HepG2 (cell line): ENCODE results near the gene MADD. TPM values are rescaled to one million over a fixed set of nuclear protein-coding genes. Genes with fewer than 3 reads are reported as not detected.

ENCODE experiments used
- AHDC1 ChIP-seq: sonication (generic); formaldehyde crosslinking; IDR thresholded peaks from 2 replicates; pipeline ENCODE4 v1.5.1; 2020; ENCODE audit warnings: mild to moderate bottlenecking, missing genetic modification reagents, borderline replicate concordance
- GABPA ChIP-seq, 2 experiments: IDR thresholded peaks; 2 replicates each; pipeline ENCODE4 v1.6.1; 2011 to 2016; ENCODE audit warnings: low read depth in 2 of 2, low read length in 1 of 2, missing biosample characterization in 1 of 2, missing genetic modification characterization in 1 of 2
- JUN ChIP-seq: sonication (generic); formaldehyde crosslinking; IDR thresholded peaks from 2 replicates; pipeline ENCODE4 v1.4.0; 2020; ENCODE audit warnings: mild to moderate bottlenecking, missing genetic modification reagents
- PPARG ChIP-seq: conservative IDR thresholded peaks from 2 replicates; pipeline ENCODE4 v1.6.1; 2016; ENCODE audit warnings: missing biosample characterization, missing genetic modification reagents
- PRDM4 ChIP-seq: sonication (generic); formaldehyde crosslinking; IDR thresholded peaks from 2 replicates; pipeline ENCODE4 v1.9.0; 2021; ENCODE audit warnings: missing genetic modification reagents, borderline replicate concordance
- ZBTB38 ChIP-seq: sonication (generic); formaldehyde crosslinking; IDR thresholded peaks from 2 replicates; pipeline ENCODE4 v1.5.1; 2020; ENCODE audit warnings: mild to moderate bottlenecking, missing genetic modification reagents
- ZNF205 ChIP-seq: IDR thresholded peaks from 2 replicates; pipeline ENCODE4 v1.6.1; 2018; ENCODE audit warnings: missing biosample characterization, missing genetic modification reagents
- ZNF605 ChIP-seq: sonication (generic); formaldehyde crosslinking; IDR thresholded peaks from 2 replicates; pipeline ENCODE4 v1.8.0; 2022; ENCODE audit warnings: mild to moderate bottlenecking, missing genetic modification reagents
- ZNF703 ChIP-seq: sonication (generic); formaldehyde crosslinking; IDR thresholded peaks from 2 replicates; pipeline ENCODE4 v1.5.1; 2020; ENCODE audit warnings: missing genetic modification reagents, mild to moderate bottlenecking, moderate library complexity, borderline replicate concordance
- ZSCAN25 ChIP-seq: sonication (generic); formaldehyde crosslinking; IDR thresholded peaks from 2 replicates; pipeline ENCODE4 v1.8.0; 2022; ENCODE audit warnings: mild to moderate bottlenecking, missing genetic modification reagents
- polyA plus RNA-seq, 8 experiments: library from polyadenylated mRNA; depleted of rRNA in 3 of 8; stranded (reverse) in 7 of 8; unstranded in 1 of 8; fragments of >200 nt; fragmentation: Illumina TruSeq in 4 of 8; extraction: Trizol in 4 of 8; gene quantifications; 2 replicates each; pipeline versions ENCODE4 v1.2.1 to v1.2.3, GENCODE V29; 2011 to 2016; ENCODE audit warnings: low read depth in 4 of 8, missing spikeins in 1 of 8, mixed read lengths in 1 of 8; ENCODE audit not compliant: insufficient read depth in 1 of 8
- total RNA-seq, 5 experiments: library from RNA; depleted of rRNA; stranded (reverse); fragments of >200 nt; fragmentation: Illumina TruSeq; extraction: Trizol; gene quantifications; 2 replicates each; pipeline ENCODE4 v1.2.3, GENCODE V29; 2016; ENCODE audit warnings: low read depth in 1 of 5
- TF ChIP-seq, protein P1 (sequence below): sonication (generic); formaldehyde crosslinking; IDR thresholded peaks from 2 replicates; pipeline ENCODE4 v1.4.0; 2020; ENCODE audit warnings: mild to moderate bottlenecking, missing genetic modification reagents, borderline replicate concordance
- TF ChIP-seq, protein P2 (sequence below): sonication (generic); formaldehyde crosslinking; IDR thresholded peaks from 2 replicates; pipeline ENCODE4 v1.4.0; 2020; ENCODE audit warnings: missing genetic modification reagents

The MADD gene
- total and polyA plus RNA-seq, 2 of the 13 experiments (the other 11 are each of a cell fraction or from before 2014, with no cell fraction given) = 18.0 to 29.2 TPM

- no peak for TF ChIP-seq AHDC1
- TF ChIP-seq PRDM4 (CRISPR knock-in tag) = no peak
- TF ChIP-seq ZSCAN25 (CRISPR knock-in tag) = peak; percentile 82
- no peak for TF ChIP-seq ZNF703 (CRISPR knock-in tag)
- TF ChIP-seq JUN = no peak
- TF ChIP-seq ZNF605 (CRISPR knock-in tag) = no peak
- TF ChIP-seq, protein P1, sequence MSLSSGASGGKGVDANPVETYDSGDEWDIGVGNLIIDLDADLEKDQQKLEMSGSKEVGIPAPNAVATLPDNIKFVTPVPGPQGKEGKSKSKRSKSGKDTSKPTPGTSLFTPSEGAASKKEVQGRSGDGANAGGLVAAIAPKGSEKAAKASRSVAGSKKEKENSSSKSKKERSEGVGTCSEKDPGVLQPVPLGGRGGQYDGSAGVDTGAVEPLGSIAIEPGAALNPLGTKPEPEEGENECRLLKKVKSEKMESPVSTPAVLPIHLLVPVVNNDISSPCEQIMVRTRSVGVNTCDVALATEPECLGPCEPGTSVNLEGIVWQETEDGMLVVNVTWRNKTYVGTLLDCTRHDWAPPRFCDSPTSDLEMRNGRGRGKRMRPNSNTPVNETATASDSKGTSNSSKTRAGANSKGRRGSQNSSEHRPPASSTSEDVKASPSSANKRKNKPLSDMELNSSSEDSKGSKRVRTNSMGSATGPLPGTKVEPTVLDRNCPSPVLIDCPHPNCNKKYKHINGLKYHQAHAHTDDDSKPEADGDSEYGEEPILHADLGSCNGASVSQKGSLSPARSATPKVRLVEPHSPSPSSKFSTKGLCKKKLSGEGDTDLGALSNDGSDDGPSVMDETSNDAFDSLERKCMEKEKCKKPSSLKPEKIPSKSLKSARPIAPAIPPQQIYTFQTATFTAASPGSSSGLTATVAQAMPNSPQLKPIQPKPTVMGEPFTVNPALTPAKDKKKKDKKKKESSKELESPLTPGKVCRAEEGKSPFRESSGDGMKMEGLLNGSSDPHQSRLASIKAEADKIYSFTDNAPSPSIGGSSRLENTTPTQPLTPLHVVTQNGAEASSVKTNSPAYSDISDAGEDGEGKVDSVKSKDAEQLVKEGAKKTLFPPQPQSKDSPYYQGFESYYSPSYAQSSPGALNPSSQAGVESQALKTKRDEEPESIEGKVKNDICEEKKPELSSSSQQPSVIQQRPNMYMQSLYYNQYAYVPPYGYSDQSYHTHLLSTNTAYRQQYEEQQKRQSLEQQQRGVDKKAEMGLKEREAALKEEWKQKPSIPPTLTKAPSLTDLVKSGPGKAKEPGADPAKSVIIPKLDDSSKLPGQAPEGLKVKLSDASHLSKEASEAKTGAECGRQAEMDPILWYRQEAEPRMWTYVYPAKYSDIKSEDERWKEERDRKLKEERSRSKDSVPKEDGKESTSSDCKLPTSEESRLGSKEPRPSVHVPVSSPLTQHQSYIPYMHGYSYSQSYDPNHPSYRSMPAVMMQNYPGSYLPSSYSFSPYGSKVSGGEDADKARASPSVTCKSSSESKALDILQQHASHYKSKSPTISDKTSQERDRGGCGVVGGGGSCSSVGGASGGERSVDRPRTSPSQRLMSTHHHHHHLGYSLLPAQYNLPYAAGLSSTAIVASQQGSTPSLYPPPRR (CRISPR knock-in tag) = peak; percentile 39; the same call in 1 of the 2 replicates
- peak; percentile 71 for TF ChIP-seq PPARG (CRISPR knock-in tag)
- no peak for TF ChIP-seq GABPA (IDR thresholded peaks at IDR 0.05; ENCODE audit: low read depth, low read length)
- peak; percentile 22; the same call in 1 of the 2 replicates for TF ChIP-seq GABPA (CRISPR knock-in tag; IDR thresholded peaks at IDR 0.05; ENCODE audit: low read depth)
- TF ChIP-seq ZNF205 = no peak
- TF ChIP-seq, protein P2, sequence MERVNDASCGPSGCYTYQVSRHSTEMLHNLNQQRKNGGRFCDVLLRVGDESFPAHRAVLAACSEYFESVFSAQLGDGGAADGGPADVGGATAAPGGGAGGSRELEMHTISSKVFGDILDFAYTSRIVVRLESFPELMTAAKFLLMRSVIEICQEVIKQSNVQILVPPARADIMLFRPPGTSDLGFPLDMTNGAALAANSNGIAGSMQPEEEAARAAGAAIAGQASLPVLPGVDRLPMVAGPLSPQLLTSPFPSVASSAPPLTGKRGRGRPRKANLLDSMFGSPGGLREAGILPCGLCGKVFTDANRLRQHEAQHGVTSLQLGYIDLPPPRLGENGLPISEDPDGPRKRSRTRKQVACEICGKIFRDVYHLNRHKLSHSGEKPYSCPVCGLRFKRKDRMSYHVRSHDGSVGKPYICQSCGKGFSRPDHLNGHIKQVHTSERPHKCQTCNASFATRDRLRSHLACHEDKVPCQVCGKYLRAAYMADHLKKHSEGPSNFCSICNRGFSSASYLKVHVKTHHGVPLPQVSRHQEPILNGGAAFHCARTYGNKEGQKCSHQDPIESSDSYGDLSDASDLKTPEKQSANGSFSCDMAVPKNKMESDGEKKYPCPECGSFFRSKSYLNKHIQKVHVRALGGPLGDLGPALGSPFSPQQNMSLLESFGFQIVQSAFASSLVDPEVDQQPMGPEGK (CRISPR knock-in tag) = peak; percentile 84
- no peak for TF ChIP-seq ZBTB38 (CRISPR knock-in tag)
Observed at GRCh38 chr11:47257517-47258316, 12.2 kb upstream of the MADD start, which contains the start of gene NR1H3 (continued).
